Keratinocyte (primary cell): Measurements from ENCODE around the gene ALKBH5.

Experiments
- CTCF ChIP-seq, 3 experiments: IDR thresholded peaks in 1 of 3; conservative IDR thresholded peaks in 1 of 3; optimal IDR thresholded peaks in 1 of 3; 2 replicates in 2 of 3; 3 replicates in 1 of 3; pipeline versions ENCODE3 to v1.5.1; 2011; ENCODE audit warnings: low read length in 3 of 3, mild to moderate bottlenecking in 3 of 3, moderate library complexity in 2 of 3, control low read depth in 1 of 3, inconsistent platforms in 1 of 3; ENCODE audit not compliant: insufficient read depth in 2 of 3; ENCODE audit errors: extremely low read depth in 1 of 3
- EZH2 ChIP-seq: IDR thresholded peaks from one replicate; pipeline ENCODE4 v1.6.1; 2012; ENCODE audit warnings: inconsistent platforms, mild to moderate bottlenecking, low read length, moderate library complexity

GRCh38 chr17:18235743-18236256 is 52.2 kb downstream of the ALKBH5 start:
- no peak for TF ChIP-seq CTCF (optimal IDR thresholded peaks at IDR 0.05 in 1 of 3, IDR thresholded peaks at IDR 0.05 in 1 of 3, conservative IDR thresholded peaks at IDR 0.05 in 1 of 3; ENCODE audit: extremely low read depth in 1 of 3, insufficient read depth in 2 of 3, low read length in 3 of 3)
- TF ChIP-seq EZH2 = no peak
